ENCODE data around the gene EFNB2. TPM values are rescaled to one million over a fixed set of nuclear protein-coding genes. Genes with fewer than 3 reads are reported as not detected.

EFNB2 gene
- total RNA-seq, 1 experiment from 2014 or later = 4.7 TPM

GRCh38 chr13:106453101-106453500 is 82.4 kb downstream of the EFNB2 start:
- ATAC-seq (no peak), DNase-seq (ENCODE audit: low read depth, low spot score) (no peak)
- intact Hi-C loops (cut with micrococcal nuclease; ENCODE audit: unreplicated experiment) = no loop called here
- BruUV-seq (replicated peaks) = no TSS peak
- no peak overlapping the region for H3K27ac ChIP-seq (ENCODE audit: low read length)
- no peaks in the 10 kb centered on the region for H3K4me1 ChIP-seq (ENCODE audit: control insufficient read depth, insufficient read depth, low read length)
- ChIA-PET POLR2A (interaction anchor here (0.7 kb wide), 1 partner anchor 1163 kb away, joined by 3 read pairs; no protein-coding TSS in a partner anchor), CTCF (no interaction called here)
- no peaks in the 10 kb centered on the region for H3K27me3 ChIP-seq (ENCODE audit: control insufficient read depth, insufficient read depth, low read length)
- TF ChIP-seq TCF7L2 (IDR thresholded peaks at IDR 0.05; ENCODE audit: low read depth, low read length) = no peak
- no peaks in the 10 kb centered on the region for H3K36me3 ChIP-seq (ENCODE audit: control insufficient read depth, insufficient read depth, low read length)
- H3K4me3 ChIP-seq (ENCODE audit: low read depth in 2 of 2, low read length in 2 of 2) = no peak overlapping the region
- in situ Hi-C loops (cut with HindIII; ENCODE audit: low pct_unique_long_range_greater_than_20kb, low sequenced_read_pairs) = no loop called here
- no peaks in the 10 kb centered on the region for H3K9me3 ChIP-seq (ENCODE audit: control insufficient read depth, insufficient read depth, low read depth, low read length)

- in situ Hi-C loops (cut with HindIII; ENCODE audit: low pct_unique_long_range_greater_than_20kb, low sequenced_read_pairs) = no loop called here
- H3K9me3 ChIP-seq (ENCODE audit: control insufficient read depth, insufficient read depth, low read depth, low read length) = no peaks in the 10 kb centered on the region
- H3K27ac ChIP-seq (ENCODE audit: low read length) = no peak overlapping the region
- CTCF ChIA-PET = no interaction called here
- H3K4me3 ChIP-seq (ENCODE audit: low read depth in 2 of 2, low read length in 2 of 2) = no peak overlapping the region
- H3K4me1 ChIP-seq (ENCODE audit: control insufficient read depth, insufficient read depth, low read length) = no peaks in the 10 kb centered on the region
- TF ChIP-seq REST (IDR thresholded peaks at IDR 0.05; ENCODE audit: insufficient read depth in 1 of 2, low read depth in 2 of 2, low read length in 1 of 2) (no peak), SIN3A (IDR thresholded peaks at IDR 0.05; ENCODE audit: borderline replicate concordance, insufficient read depth, low read depth, low read length) (no peak), POLR2AphosphoS5 (IDR thresholded peaks at IDR 0.05; ENCODE audit: low read depth, low read length) (no peak), TCF7L2 (IDR thresholded peaks at IDR 0.05; ENCODE audit: low read depth, low read length) (no peak)
- TF ChIP-seq, protein P1, sequence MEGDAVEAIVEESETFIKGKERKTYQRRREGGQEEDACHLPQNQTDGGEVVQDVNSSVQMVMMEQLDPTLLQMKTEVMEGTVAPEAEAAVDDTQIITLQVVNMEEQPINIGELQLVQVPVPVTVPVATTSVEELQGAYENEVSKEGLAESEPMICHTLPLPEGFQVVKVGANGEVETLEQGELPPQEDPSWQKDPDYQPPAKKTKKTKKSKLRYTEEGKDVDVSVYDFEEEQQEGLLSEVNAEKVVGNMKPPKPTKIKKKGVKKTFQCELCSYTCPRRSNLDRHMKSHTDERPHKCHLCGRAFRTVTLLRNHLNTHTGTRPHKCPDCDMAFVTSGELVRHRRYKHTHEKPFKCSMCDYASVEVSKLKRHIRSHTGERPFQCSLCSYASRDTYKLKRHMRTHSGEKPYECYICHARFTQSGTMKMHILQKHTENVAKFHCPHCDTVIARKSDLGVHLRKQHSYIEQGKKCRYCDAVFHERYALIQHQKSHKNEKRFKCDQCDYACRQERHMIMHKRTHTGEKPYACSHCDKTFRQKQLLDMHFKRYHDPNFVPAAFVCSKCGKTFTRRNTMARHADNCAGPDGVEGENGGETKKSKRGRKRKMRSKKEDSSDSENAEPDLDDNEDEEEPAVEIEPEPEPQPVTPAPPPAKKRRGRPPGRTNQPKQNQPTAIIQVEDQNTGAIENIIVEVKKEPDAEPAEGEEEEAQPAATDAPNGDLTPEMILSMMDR (IDR thresholded peaks at IDR 0.05) = no peak
- no peaks in the 10 kb centered on the region for H3K36me3 ChIP-seq (ENCODE audit: control insufficient read depth, insufficient read depth, low read length)
- DNase-seq (ENCODE audit: low read depth, low spot score) (no peak), ATAC-seq (no peak)
- intact Hi-C loops (cut with micrococcal nuclease; ENCODE audit: unreplicated experiment) = no loop called here
- POLR2A ChIA-PET = no interaction called here
- BruUV-seq (replicated peaks) = no TSS peak
- no peaks in the 10 kb centered on the region for H3K27me3 ChIP-seq (ENCODE audit: control insufficient read depth, insufficient read depth, low read length)
These were observed 84.5 kb downstream of the EFNB2 start for GRCh38 chr13:106450991-106451390.

- H3K27me3 ChIP-seq (ENCODE audit: control insufficient read depth, insufficient read depth, low read length) = no peaks in the 10 kb centered on the region
- no peaks in the 10 kb centered on the region for H3K36me3 ChIP-seq (ENCODE audit: control insufficient read depth, insufficient read depth, low read length)
- TF ChIP-seq TCF7L2 (IDR thresholded peaks at IDR 0.05; ENCODE audit: low read depth, low read length) (no peak), POLR2AphosphoS5 (IDR thresholded peaks at IDR 0.05; ENCODE audit: low read depth, low read length) (no peak), SIN3A (IDR thresholded peaks at IDR 0.05; ENCODE audit: borderline replicate concordance, insufficient read depth, low read depth, low read length) (no peak), REST (IDR thresholded peaks at IDR 0.05; ENCODE audit: insufficient read depth in 1 of 2, low read depth in 2 of 2, low read length in 1 of 2) (no peak)
- TF ChIP-seq, protein P1 (IDR thresholded peaks at IDR 0.05) = no peak
- H3K4me1 ChIP-seq (ENCODE audit: control insufficient read depth, insufficient read depth, low read length) = no peaks in the 10 kb centered on the region
- DNase-seq (ENCODE audit: low read depth, low spot score) (no peak), ATAC-seq (no peak)
- intact Hi-C loops (cut with micrococcal nuclease; ENCODE audit: unreplicated experiment) (no loop called here), in situ Hi-C loops (cut with HindIII; ENCODE audit: low pct_unique_long_range_greater_than_20kb, low sequenced_read_pairs) (no loop called here)
- H3K4me3 ChIP-seq (ENCODE audit: low read depth in 2 of 2, low read length in 2 of 2) = no peak overlapping the region
- ChIA-PET POLR2A (no interaction called here), CTCF (no interaction called here)
- no peak overlapping the region for H3K27ac ChIP-seq (ENCODE audit: low read length)
- no peaks in the 10 kb centered on the region for H3K9me3 ChIP-seq (ENCODE audit: control insufficient read depth, insufficient read depth, low read depth, low read length)
- BruUV-seq (replicated peaks) = no TSS peak
These were observed 86.4 kb downstream of the EFNB2 start for GRCh38 chr13:106449096-106449495.
